IPS-18c (cell line): ENCODE results near the gene SLC22A2.
"Not testable (repeated sequence)": the region's sequence is repeated elsewhere in the genome, so short reads cannot be mapped to it uniquely, and the experiment has no call there.

Experiments used
- H3K4me3 ChIP-seq: 2 replicates; pipeline ENCODE4 v1.7.0; 2013; ENCODE audit warnings: low read depth, mild to moderate bottlenecking, low read length, moderate library complexity; ENCODE audit not compliant: insufficient read depth
- H3K9me3 ChIP-seq: one replicate; pipeline ENCODE4 v1.6.1; 2013; ENCODE audit warnings: mild to moderate bottlenecking, low read length, moderate library complexity; ENCODE audit not compliant: control insufficient read depth, insufficient read depth

Gene SLC22A2

GRCh38 chr6:160258346-160259142 lies at the start of gene SLC22A2:
SLC22A2 (minus strand) TSS chr6:160258821; CDS start chr6:160258757, 64 bp downstream.
- H3K4me3 ChIP-seq: no peak within 1 kb of the TSS
- no peaks in the 10 kb centered on the region for H3K9me3 ChIP-seq

GRCh38 chr6:160305926-160306713 lies 47.5 kb upstream of the SLC22A2 start:
- no peak overlapping the region for H3K4me3 ChIP-seq
- no peaks in the 10 kb centered on the region for H3K9me3 ChIP-seq

DNA sequence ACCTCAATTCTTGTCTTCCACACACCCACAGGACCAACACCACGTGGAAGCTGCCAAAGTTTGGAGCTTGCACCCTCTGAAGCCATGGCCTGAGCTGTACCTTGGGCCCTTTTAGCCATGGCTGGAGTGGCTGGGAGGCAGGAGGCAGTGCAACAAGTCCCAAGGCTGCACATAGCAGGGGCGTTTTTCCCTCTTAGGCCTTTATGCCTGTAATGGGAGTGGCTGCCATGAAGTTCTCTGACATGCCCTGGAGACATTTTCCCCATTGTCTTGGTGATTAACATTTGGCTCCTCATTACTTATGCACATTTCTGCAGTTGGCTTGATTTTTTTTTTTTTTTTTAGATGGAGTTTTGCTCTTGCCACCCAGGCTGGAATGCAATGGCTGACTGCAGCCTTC lies 45.2 kb upstream of the SLC22A2 start:
- H3K9me3 ChIP-seq: no peaks in the 10 kb centered on the region
- H3K4me3 ChIP-seq: no peak overlapping the region

DNA sequence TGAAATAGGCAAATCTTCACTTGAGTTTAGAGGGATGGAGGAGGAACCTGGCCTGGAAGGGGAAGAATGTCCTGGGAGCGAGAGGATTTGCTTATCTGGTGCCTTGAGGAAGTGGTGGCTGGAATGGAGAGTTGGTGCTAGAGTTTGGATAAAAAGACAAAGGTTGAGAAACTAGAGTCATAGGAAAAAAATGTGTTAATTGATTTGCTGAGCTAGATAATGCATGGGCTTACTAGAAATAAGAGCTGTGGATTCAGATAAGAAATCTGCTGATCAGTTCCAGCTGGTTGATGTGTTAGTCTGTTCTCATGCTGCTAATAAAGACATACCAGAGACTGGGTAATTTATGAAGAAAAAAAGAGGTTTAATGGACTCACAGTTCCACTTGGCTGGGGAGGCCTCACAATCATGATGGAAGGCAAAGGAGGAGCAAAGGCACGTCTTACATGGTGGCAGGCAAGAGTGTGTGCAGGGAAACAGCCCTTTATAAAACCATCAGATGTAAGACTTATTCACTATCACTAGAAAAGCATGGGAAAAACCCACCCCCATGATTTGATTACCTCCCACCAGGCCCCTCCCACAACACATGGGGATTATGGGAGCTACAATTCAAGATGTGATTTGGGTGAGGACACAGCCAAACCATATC lies 43.9 kb upstream of the SLC22A2 start:
- H3K9me3 ChIP-seq, H3K4me3 ChIP-seq: not testable (repeated sequence)

DNA sequence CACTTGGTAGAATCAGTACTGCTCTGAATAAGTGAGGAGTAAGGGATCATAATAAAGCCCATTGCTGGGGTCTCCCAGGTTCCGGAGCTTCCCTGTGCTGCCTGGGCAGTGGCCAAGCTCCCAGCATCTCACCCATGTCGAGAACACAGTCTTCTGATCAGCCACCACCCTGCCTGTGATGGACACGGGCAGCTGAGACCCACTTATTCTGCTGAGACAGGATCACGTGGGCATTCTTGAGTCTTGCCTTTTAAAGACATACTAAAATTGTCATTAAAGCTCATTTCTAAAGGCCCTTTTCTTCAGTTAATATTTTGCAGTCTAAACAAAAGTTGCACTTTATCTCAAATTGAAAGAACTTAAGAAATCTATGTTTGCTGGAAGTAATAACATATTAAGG lies 42.7 kb upstream of the SLC22A2 start:
- H3K9me3 ChIP-seq: no peaks in the 10 kb centered on the region
- no peak overlapping the region for H3K4me3 ChIP-seq

DNA sequence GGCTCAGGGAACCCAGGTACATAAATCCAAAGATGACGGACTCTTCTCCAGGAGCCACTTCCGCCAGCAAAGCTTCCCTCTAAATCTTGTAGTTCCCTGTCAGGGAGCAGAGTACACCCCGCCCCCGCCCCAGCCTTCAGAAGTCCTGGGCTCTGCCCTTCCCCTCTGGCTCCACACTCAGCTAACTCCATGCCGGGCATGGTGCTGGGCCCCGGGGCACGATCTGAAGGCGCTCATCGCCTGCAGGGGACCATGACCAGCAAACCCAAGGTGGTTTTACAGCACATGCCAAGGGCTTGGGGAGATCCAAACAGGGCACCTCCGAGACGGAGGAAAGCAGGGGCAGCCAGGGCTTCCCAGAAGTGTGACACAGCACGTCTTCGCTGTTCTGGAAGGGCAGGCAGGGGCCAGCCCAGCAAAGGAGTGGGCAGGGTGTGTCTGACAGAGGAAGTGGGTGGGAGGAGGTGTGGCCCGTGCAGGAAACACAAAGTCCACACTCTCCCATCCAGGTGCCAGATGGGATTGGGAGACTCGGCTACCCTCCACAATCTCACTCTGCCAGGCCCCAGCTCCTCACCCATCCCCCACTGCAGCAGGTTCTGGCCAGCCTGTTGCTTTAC lies 41.6 kb upstream of the SLC22A2 start:
- no peaks in the 10 kb centered on the region for H3K9me3 ChIP-seq
- H3K4me3 ChIP-seq: no peak overlapping the region

- Histone ChIP-seq H3K9me3 (no peaks in the 10 kb centered on the region), H3K4me3 (no peak overlapping the region)
Measured at GRCh38 chr6:160299559-160299958, 40.9 kb upstream of the SLC22A2 start.

- Histone ChIP-seq H3K4me3 (no peak overlapping the region), H3K9me3 (no peaks in the 10 kb centered on the region)
Measured at GRCh38 chr6:160298121-160298520, 39.5 kb upstream of the SLC22A2 start.

GRCh38 chr6:160297310-160297709 lies 38.7 kb upstream of the SLC22A2 start:
- Histone ChIP-seq H3K4me3 (no peak overlapping the region), H3K9me3 (no peaks in the 10 kb centered on the region)

DNA sequence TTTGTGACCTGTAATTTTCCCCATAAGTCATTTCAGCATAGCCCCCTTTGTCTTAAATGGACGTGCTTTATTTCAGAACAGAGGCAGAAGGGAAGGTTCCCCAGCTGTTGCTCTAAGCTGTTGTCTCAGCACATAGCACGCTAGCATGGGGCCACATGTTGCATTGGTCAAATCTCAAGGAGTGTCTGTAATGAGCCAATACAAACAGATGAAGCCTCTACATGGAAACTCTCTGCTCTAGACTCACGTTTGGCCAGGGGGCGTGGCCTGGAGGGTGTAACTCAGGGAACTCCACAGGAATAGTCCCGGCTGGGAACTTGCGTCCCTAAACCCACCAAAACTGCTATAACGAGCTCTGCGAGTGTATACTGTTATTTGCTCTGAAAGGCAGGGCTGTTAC lies 35.2 kb upstream of the SLC22A2 start:
- no peak overlapping the region for H3K4me3 ChIP-seq
- no peaks in the 10 kb centered on the region for H3K9me3 ChIP-seq

DNA sequence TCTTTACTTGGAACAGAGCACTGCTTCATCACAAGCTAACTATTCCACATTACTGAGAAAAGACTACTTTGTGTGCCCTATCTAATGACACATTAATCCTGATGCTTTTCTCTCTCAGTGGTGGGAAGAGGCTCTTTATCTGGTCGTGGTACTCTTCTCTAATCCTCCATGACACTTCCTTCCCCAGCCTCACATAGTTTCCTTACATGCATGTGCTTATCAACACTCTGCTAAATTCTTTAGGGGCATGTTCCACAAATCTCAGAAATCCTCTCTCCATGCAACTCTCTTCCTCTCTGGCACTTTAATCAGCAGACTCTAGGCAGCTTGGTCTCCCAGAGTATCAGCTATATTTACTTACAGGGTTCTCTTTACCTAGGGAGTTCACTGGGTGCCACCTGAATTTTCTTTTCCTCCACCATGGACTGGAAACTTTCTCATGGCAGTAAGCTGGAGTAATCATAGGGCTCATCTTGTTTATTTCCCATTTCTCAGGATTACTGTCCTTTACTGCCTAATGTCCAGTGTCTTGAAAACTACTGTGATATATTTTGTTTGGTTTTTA lies 27.0 kb upstream of the SLC22A2 start:
- Histone ChIP-seq H3K4me3 (no peak overlapping the region), H3K9me3 (no peaks in the 10 kb centered on the region)

DNA sequence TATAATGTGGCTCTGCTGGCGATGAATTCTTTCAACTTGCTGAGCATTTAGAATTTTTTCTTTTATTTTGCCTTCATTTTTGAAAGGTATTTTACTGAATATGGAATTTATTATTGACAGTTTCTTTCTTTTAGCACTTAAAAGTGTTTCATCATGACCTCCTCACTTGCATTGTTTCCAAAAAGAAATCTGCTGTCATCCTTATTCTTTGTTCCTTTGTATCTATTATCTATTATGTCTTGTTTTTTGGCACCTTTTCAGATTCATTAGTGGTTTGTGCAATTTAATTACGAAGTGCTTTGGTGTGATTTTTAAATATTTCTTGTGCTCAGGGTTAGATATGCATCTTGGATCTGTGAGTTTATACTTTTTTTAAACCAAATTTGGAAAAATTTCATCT lies 26.0 kb upstream of the SLC22A2 start:
- Histone ChIP-seq H3K9me3 (no peaks in the 10 kb centered on the region), H3K4me3 (no peak overlapping the region)

DNA sequence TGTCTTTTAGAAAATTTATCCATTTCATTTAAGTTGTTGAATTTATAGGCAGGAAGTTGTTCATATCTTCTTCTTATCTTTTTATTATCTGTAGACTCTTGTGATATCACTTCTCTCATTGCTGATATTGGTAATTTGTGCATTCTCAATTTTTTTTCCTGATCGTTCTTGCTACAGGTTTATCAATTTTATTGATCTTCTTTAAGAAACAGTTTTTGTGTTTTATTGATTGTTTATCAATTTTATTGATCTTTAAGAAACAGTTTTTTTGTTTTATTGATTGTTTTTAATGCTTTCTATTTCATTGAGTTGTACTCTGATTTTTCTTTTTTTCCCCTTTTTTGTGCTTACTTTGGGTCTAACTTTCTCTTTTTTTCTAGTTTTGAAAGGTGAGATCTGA lies 23.8 kb upstream of the SLC22A2 start:
- no peaks in the 10 kb centered on the region for H3K9me3 ChIP-seq
- no peak overlapping the region for H3K4me3 ChIP-seq

DNA sequence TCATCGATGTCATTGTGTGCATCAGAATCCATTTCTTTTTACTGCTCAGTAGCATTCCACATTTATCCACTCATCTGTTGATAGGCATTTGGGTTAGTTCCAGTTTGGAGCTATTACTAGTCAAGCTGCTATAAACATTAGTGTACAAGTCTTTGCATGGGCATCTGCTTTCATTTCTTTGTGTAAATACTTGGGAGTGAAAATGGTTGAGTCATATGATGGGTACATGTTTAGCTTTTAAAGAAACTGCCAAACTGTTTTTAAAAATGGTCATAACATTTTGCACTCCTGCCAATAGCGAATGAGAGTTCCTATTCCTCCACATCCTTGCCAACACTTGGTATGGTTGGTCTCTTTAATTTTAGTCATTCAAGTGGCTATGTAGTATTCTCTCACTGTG lies 21.2 kb upstream of the SLC22A2 start:
- Histone ChIP-seq H3K9me3 (no peaks in the 10 kb centered on the region), H3K4me3 (no peak overlapping the region)

- no peaks in the 10 kb centered on the region for H3K9me3 ChIP-seq
Measured at GRCh38 chr6:160278786-160279310, 20.2 kb upstream of the SLC22A2 start.

DNA sequence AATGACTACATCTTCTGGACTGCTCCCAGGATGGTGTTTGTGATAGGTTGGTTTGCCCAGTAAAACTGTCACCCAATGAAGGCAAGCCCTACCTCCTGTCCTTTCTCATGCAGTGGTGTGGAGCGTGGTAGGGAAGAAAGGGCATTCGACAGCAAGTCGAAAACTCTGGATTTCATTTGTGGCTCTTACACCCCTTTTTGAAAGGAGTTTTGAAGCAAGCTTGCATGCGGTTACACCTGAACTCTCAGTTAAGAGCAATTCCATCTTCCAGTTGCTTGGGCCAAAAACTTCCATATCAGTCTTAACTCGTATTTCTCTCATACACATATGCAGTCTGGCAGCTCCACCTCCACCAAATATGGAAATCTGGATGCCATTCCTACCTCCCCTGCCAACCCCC lies 19.7 kb upstream of the SLC22A2 start:
- no peak overlapping the region for H3K4me3 ChIP-seq
- H3K9me3 ChIP-seq: no peaks in the 10 kb centered on the region

More at GRCh38 chr6:160278786-160279310, 20.2 kb upstream of the SLC22A2 start:
- no peak overlapping the region for H3K4me3 ChIP-seq

DNA sequence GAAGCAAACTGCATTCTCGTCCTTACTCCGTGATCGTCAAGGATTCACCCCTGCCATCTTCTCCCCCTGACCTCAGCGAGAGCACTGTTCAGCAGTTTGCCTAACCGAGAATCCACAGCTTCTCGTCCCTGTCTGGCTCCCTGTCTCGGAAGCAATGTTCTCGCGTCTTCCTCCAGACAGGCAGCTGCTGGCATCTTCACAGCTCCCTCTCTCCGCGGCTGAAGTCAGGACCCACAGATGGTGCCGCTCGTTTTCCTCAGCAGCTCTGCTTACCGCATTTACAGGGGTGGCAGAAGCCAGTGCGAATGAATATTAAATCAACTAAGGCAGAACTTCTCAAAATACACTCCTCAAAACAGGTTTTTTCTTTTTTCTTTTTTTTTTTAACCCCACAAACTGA lies 18.9 kb upstream of the SLC22A2 start:
- Histone ChIP-seq H3K9me3 (no peaks in the 10 kb centered on the region), H3K4me3 (no peak overlapping the region)
